Muscle layer of duodenum (tissue), 2 donors: Measurements from ENCODE around the gene CCDC171.
A peak's percentile ranks its signal among the peaks of the same experiment; 100 is the strongest.

Experiments used
- H3K27ac ChIP-seq: one replicate; pipeline ENCODE4 v1.7.0; 2013; ENCODE audit warnings: mild to moderate bottlenecking, low read length
- H3K27me3 ChIP-seq: one replicate; pipeline ENCODE4 v1.7.0; 2013; ENCODE audit warnings: low read depth, mild to moderate bottlenecking, control low read depth, low read length
- H3K36me3 ChIP-seq, 2 donors: one replicate each; pipeline ENCODE4 v1.7.0; 2013; ENCODE audit warnings: low read length in 2 of 2, control low read depth in 1 of 2, mild to moderate bottlenecking in 1 of 2; ENCODE audit not compliant: insufficient read depth in 2 of 2, control insufficient read depth in 1 of 2
- H3K4me1 ChIP-seq, 2 donors: one replicate each; pipeline ENCODE4 v1.7.0; 2013; ENCODE audit warnings: low read length in 2 of 2, mild to moderate bottlenecking in 2 of 2, control low read depth in 1 of 2, moderate library complexity in 1 of 2; ENCODE audit not compliant: insufficient read depth in 2 of 2, control insufficient read depth in 1 of 2
- H3K4me3 ChIP-seq, 2 donors: one replicate each; pipeline ENCODE4 v1.7.0; 2013; ENCODE audit warnings: low read length in 2 of 2, low read depth in 1 of 2, mild to moderate bottlenecking in 1 of 2
- H3K9me3 ChIP-seq, 2 donors: one replicate each; pipeline ENCODE4 v1.7.0; 2013; ENCODE audit warnings: low read length in 2 of 2, control low read depth in 1 of 2, mild to moderate bottlenecking in 1 of 2; ENCODE audit not compliant: control insufficient read depth in 1 of 2
- donor health status: healthy.

CCDC171 gene

GRCh38 chr9:15552636-15553527, at the start of gene CCDC171:
Gene CCDC171 (plus strand): TSS chr9:15553043. CDS start chr9:15564089, 11,046 bp downstream.
- Histone ChIP-seq H3K27ac (peak within 1 kb of the TSS; percentile 92), H3K36me3 (no peaks in the 10 kb centered on the region), H3K27me3 (no peaks in the 10 kb centered on the region), H3K4me3 (peak within 1 kb of the TSS; percentile 90 to 98), H3K4me1 (peaks cover 0 to 7% of the 10 kb centered on the region in 2 donors), H3K9me3 (no peaks in the 10 kb centered on the region)

DNA sequence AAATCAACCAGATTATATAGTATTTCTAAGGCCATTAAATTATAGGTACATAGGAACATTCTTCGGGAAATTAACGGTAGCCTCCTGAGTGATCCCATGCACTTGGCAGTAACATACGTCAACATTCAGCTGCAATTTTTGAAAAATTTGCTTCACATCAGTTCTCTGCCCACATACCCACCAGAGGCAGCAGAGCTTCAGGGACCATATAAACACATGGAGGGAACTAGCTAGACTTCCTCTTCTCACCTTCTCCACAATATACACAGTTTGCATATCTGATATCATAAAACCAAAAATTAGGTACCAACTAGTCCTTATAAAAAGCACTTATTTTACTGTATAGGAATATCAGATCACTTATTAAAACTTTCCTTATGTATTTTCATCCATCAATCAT, 46.9 kb upstream of the CCDC171 start:
- H3K9me3 ChIP-seq = no peaks in the 10 kb centered on the region
- H3K4me1 ChIP-seq = peaks cover 6 to 12% of the 10 kb centered on the region in 2 donors
- H3K36me3 ChIP-seq = peaks cover 20 to 21% of the 10 kb centered on the region in 2 donors
- no peak overlapping the region for H3K4me3 ChIP-seq
- H3K27ac ChIP-seq = no peak overlapping the region
- no peaks in the 10 kb centered on the region for H3K27me3 ChIP-seq

DNA sequence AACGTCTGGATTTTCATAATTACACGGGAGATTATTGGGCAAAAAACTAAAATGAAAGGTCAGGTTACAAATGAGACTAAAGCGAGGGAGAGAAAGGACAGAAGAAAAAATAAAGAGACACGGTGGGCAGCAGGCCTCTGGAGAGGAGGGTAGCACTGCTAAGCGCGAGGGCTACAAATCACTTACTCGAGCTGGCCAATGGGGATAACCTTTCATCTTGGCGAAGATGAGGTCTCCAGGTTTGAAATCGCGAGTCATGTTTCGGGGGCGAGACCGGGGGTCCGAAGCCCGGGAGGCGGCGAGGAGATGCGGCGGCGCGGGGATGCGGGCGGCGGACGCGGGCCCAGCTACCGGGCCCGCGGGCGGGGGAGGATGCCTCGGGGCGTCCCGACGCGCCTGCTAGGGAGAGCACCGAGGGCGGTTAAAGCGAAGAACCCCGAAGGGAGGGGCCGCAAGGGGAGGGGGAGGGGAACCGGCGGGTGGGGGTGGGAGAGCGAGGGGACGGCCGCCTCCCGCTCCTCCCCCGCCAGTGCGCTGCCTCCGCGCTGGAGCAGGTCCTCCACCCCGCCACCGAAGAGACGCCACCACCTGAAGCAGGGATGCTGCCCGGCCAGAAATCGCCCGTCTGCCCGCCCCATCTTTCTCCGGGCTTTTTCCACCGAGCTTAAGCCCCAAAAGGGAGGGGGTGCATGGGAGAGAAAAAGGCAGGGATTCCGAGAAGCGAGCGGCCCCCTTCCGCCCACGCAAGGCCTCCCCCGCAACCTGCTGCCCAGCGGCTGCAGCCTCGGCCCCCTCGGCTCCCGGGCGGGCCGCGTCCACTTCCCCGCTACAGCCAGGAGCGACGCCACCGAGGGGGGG, 42.7 kb upstream of the CCDC171 start:
- Histone ChIP-seq H3K4me1 (peaks cover 6 to 18% of the 10 kb centered on the region in 2 donors), H3K9me3 (no peaks in the 10 kb centered on the region), H3K27me3 (no peaks in the 10 kb centered on the region), H3K4me3 (peak overlapping the region; percentile 62 to 98), H3K27ac (no peak overlapping the region), H3K36me3 (peaks cover 11 to 16% of the 10 kb centered on the region in 2 donors)

DNA sequence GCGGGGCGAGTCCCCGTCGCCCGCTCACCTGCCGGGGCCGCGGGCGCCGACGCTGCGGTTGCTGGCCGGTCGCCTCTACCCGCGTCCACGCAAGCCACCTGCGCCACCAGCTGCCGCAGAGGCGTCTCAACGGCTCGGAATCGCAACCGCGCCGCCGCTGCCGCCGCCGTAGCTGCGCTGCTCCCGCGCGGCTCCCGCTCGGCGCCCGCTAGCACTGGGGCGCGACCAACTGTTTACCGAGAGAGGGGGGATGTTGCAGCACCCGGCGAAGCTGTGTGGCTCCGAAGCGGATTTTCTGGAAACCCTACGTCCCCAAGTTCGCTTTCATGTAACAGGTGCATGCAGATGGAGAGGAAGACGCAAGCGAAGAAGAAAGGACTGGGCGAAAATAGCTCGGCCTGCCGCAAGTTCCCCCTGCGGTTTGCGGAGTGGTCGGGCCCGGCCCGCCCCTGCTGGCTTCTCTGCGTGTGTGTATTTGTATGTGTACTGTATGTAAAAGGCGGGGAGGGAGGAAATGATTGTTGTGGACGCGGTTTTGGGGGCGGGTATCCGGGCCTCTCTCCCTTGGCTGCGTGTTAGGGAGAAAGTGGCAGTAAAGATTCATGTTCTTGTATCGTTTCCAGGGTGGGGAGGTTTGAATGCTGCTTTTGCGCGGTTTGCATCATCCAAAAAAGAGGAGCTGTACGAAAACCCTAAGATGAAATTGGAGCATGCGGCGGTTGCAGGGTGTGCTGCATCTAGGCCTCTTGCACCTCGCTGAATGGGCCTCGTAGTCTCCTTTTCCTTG, 41.9 kb upstream of the CCDC171 start, which contains the start of gene PSIP1:
TSS of gene PSIP1 (minus strand) at position 182 of the 787 bp plus-strand sequence. CDS start 782 bp downstream, outside the sequence.
- Histone ChIP-seq H3K9me3 (no peaks in the 10 kb centered on the region), H3K4me1 (peaks cover 6 to 18% of the 10 kb centered on the region in 2 donors), H3K4me3 (peak within 1 kb of the TSS; percentile 62 to 98), H3K27me3 (no peaks in the 10 kb centered on the region), H3K36me3 (peaks cover 6 to 12% of the 10 kb centered on the region in 2 donors), H3K27ac (peak within 1 kb of the TSS; percentile 91)

DNA sequence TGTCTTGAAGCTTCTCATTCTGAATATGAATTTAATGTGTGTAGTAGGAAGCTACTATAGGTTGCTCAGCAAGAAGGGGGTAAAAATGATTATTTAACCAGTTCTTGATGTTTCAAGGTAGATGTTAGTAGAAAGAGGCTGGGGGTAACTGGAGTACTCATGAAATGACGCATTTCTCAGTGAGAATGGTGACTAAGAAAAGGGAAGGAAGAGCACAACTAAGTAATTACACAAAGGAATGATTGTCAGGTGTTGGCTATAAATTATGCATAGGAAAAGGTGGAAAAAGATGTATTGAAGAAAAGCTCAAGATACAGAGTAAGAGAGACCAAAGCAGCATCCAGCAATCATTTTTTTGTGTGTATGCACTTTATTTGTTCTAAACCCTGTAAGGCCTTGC, 40.6 kb upstream of the CCDC171 start:
- Histone ChIP-seq H3K36me3 (peaks cover 0 to under 1% of the 10 kb centered on the region in 2 donors), H3K4me3 (no peak overlapping the region), H3K9me3 (no peaks in the 10 kb centered on the region), H3K27me3 (no peaks in the 10 kb centered on the region), H3K4me1 (peaks cover 6 to 18% of the 10 kb centered on the region in 2 donors), H3K27ac (no peak overlapping the region)

GRCh38 chr9:15512889-15513288, 40.0 kb upstream of the CCDC171 start:
- no peak overlapping the region for H3K4me3 ChIP-seq
- H3K4me1 ChIP-seq = peaks cover 6 to 18% of the 10 kb centered on the region in 2 donors
- no peaks in the 10 kb centered on the region for H3K27me3 ChIP-seq
- no peaks in the 10 kb centered on the region for H3K36me3 ChIP-seq
- no peaks in the 10 kb centered on the region for H3K9me3 ChIP-seq
- H3K27ac ChIP-seq = no peak overlapping the region

- H3K9me3 ChIP-seq = no peaks in the 10 kb centered on the region
- H3K36me3 ChIP-seq = no peaks in the 10 kb centered on the region
- H3K4me1 ChIP-seq = peaks cover 6 to 18% of the 10 kb centered on the region in 2 donors
- no peak overlapping the region for H3K27ac ChIP-seq
- no peaks in the 10 kb centered on the region for H3K27me3 ChIP-seq
- no peak overlapping the region for H3K4me3 ChIP-seq
These were observed 39.5 kb upstream of the CCDC171 start for GRCh38 chr9:15513335-15513734.

DNA sequence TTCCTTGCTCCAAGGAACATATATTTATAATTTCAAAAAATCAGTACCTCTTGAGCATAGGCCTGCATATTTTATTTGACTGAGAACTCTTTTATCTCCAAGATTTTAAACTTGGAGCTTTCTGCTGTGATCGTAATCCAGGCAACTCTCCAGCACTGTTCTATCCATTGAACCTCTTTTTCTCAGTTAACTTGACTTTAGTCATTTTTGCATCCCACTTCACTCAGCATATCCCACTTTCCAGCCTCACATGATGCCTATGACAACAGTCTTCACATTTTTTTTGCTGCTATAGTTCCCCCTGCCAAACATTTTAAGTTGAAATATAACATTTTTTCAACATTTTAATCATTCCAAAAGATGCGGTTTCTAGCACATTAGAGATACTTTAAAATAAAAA, 33.0 kb upstream of the CCDC171 start:
- Histone ChIP-seq H3K4me3 (no peak overlapping the region), H3K9me3 (no peaks in the 10 kb centered on the region), H3K27ac (no peak overlapping the region), H3K4me1 (no peaks in the 10 kb centered on the region), H3K27me3 (no peaks in the 10 kb centered on the region), H3K36me3 (no peaks in the 10 kb centered on the region)

- Histone ChIP-seq H3K4me3 (no peak overlapping the region), H3K27ac (no peak overlapping the region), H3K27me3 (no peaks in the 10 kb centered on the region), H3K4me1 (no peaks in the 10 kb centered on the region), H3K9me3 (no peaks in the 10 kb centered on the region), H3K36me3 (no peaks in the 10 kb centered on the region)
These were observed 31.6 kb upstream of the CCDC171 start for GRCh38 chr9:15521254-15521653.

DNA sequence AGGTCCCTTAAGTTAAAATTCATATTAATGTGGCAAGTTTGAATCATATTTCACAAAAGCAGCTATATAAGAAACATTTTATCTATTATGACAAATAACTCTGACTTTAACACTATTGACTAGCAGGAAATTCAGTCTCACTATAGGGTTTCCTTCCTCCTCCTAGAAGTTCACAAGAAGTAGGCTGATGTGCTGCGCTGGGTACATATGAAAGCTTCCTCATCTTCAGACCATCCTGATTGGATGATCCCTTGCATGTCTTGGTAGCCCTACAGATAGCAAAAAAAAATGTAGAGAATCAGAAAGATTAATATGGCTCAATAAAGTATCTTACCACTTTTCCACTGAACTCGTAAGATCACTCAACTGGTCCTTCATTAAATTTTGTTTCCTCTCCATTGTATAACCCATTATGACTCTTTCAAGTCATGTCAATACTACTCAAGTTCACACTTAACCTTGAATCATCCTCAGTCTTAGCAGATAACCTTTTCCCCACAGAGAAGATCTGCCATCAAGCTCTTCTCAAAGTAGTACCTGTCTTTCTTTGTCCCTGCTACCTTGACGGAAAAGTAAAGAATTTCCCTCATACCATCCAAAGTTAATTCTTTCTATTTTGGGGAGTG, 30.6 kb upstream of the CCDC171 start:
- H3K4me3 ChIP-seq = no peak overlapping the region
- no peaks in the 10 kb centered on the region for H3K27me3 ChIP-seq
- H3K36me3 ChIP-seq = no peaks in the 10 kb centered on the region
- H3K27ac ChIP-seq = no peak overlapping the region
- no peaks in the 10 kb centered on the region for H3K9me3 ChIP-seq
- no peaks in the 10 kb centered on the region for H3K4me1 ChIP-seq
